ENCODE measurements around the gene FER.

FER gene

DNA sequence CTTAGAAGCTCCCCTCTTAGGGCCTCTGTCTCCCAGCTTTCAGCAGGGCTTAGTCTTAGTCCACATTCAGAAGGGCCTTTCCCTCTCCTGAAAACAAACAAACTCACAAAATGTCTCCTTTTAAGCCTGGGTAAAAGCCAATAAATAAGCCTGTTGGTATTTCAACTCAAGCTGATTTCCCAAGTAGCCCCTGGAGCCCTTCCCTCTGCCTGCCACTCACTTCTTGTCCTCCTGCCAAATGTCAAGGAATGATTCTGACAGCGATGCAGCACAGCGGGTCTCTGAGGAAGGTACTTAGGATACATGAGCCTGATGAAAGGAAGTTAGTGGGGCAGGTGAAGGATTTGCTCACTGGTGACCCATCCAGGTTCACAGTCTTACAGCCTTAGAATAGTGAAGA is 451.6 kb downstream of the FER start:
- TF ChIP-seq, protein P1, sequence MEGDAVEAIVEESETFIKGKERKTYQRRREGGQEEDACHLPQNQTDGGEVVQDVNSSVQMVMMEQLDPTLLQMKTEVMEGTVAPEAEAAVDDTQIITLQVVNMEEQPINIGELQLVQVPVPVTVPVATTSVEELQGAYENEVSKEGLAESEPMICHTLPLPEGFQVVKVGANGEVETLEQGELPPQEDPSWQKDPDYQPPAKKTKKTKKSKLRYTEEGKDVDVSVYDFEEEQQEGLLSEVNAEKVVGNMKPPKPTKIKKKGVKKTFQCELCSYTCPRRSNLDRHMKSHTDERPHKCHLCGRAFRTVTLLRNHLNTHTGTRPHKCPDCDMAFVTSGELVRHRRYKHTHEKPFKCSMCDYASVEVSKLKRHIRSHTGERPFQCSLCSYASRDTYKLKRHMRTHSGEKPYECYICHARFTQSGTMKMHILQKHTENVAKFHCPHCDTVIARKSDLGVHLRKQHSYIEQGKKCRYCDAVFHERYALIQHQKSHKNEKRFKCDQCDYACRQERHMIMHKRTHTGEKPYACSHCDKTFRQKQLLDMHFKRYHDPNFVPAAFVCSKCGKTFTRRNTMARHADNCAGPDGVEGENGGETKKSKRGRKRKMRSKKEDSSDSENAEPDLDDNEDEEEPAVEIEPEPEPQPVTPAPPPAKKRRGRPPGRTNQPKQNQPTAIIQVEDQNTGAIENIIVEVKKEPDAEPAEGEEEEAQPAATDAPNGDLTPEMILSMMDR (IDR thresholded peaks at IDR 0.05; ENCODE audit: insufficient read depth, low read depth, low read length, missing control alignments), result no peak
- no peak for DNase-seq (ENCODE audit: low read depth)
- H3K4me3 ChIP-seq (ENCODE audit: low read length), result no peak overlapping the region

DNA sequence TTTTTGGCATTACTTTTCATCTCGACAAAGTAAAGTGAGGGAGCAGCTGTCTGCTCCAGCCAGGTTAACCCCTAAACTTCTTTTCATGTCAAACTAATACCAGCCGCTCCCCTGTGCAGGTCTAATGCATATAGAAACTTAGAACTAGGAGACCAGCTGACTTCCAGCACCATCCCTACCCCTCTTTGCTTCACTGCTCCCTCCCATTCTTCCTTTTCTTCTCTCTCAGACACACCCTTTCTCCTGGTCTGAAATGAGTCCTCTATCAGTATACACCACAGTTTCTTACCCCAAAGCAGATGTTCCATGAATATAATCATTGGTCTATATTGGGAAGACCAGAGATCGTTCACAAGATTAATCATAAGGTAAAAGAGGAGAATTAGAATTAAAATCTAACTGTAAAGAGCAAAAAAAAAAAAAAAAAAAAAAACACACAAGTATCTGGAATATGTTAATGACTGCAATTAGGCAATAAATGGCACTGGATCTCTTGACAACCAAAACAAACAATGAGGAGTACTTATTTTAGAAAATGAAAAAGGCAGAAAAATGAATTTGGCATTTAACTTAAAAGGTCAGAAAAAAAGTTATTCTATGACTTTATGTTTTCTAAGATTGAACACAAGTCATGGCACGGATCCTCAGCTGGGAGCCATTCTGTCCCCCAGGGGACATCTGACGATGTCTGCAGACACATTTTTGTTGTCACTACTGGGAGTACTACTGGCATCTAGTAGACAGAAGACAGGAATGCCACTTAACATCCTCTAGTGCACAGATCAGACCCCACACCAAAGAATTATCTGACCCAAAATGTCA is 452.3 kb downstream of the FER start:
- TF ChIP-seq, protein P1 (IDR thresholded peaks at IDR 0.05; ENCODE audit: insufficient read depth, low read depth, low read length, missing control alignments), result no peak
- H3K4me3 ChIP-seq (ENCODE audit: low read length), result no peak overlapping the region
- DNase-seq (ENCODE audit: low read depth), result no peak

DNA sequence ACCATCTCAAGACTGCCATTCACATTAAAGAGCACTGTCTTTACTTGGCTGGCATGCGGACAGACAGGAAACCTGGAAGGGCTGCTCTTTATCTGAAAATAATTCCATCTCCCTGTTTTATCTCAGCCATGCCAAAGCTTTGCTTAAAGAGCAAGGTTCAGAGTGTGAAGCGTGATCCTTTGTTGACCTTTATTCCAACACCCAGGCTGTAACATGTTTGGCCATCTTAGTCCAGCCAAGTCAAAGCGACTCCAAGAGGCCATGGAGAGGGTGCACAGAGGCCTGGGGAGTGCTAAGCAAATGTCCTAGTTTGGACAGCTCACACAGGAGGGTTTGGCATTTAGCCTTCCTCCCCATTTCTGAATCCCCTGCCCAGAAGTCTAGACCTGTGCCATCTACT is 467.3 kb downstream of the FER start:
- H3K4me3 ChIP-seq (ENCODE audit: low read length), result no peak overlapping the region
- no peak for DNase-seq (ENCODE audit: low read depth)
- TF ChIP-seq, protein P1 (IDR thresholded peaks at IDR 0.05; ENCODE audit: insufficient read depth, low read depth, low read length, missing control alignments), result no peak

DNA sequence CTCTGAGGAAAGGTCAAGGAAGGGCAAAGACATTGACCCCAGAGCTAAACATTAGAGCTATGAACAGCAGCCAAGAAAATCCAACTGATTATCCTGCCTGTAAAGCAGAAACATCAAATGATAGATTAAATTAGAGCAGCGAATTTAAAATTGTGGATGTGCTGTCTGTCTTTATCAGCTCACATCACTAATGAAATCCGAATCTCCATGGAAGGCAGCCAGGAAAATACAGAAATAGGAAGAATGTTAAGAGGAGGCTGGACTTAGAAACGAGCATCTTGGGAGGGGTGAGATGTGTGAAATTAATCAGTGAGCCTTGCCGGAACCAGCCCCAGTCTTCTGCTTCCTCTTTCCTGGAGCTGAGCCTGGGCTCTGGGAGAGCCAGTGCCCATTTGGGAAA is 471.1 kb downstream of the FER start:
- no peak for DNase-seq (ENCODE audit: low read depth)

DNA sequence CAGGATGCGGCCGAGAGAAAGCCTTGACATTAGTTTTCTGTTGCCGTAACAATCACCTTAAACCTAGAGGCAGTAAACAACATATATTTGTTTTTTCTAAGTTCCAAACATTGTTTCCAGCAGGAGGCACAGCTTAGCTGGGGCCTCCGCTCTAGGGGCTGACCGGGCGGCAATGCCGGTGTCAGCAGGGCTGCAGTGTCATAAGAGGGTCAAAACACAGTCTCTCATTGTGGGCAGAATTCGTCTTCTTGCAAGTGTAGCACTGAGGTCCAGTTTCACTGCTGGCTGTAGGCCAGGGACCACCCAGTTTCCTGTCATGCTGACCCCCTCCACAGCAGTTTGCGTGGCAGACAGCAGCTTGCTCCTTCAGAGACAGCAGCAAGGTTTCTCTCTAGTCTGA is 475.8 kb downstream of the FER start:
- TF ChIP-seq, protein P1 (IDR thresholded peaks at IDR 0.05; ENCODE audit: insufficient read depth, low read depth, low read length, missing control alignments), result no peak
- H3K4me3 ChIP-seq (ENCODE audit: low read length), result no peak overlapping the region
- DNase-seq (ENCODE audit: low read depth), result no peak

More for the DNA sequence above, 471.1 kb downstream of the FER start:
- no peak overlapping the region for H3K4me3 ChIP-seq (ENCODE audit: low read length)
- TF ChIP-seq, protein P1 (IDR thresholded peaks at IDR 0.05; ENCODE audit: insufficient read depth, low read depth, low read length, missing control alignments), result no peak

DNA sequence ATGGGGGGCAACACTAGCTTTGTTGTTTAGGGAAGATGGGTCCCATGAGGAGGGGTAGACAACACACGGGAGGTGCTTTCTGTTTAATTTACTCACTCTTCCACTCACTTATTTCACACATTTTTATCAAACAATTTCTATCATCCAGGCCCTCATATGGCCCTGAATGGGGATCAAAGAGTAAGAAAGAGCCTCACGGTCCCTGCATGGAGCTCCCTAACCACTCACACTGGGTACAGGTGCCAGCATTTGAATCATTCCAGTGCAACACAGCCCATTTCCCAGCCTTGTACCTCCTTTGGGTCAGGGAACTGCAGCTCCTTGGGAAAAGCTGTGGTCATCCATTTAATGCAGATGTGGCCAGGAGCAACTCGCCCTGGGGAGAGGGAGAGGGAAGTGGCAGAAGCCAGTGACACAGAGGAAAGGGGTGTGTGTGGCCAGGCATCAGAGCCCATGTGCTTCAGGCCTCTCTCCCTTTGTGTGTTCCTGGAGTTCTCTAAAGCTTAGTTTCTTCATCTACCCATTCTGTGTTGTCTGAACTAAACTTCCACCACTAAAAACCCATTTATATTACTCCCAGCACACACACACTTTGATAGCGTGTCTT is 476.7 kb downstream of the FER start:
- no peak for DNase-seq (ENCODE audit: low read depth)
- TF ChIP-seq, protein P1 (IDR thresholded peaks at IDR 0.05; ENCODE audit: insufficient read depth, low read depth, low read length, missing control alignments), result no peak
- H3K4me3 ChIP-seq (ENCODE audit: low read length), result no peak overlapping the region

All from epithelial cell of esophagus (primary cell).